K562 (cell line): Measurements from ENCODE around the gene SLC45A3. TPM values are rescaled to one million over a fixed set of nuclear protein-coding genes. Genes with fewer than 3 reads are reported as not detected.

Source experiments
- CSDE1 ChIP-seq, 2 experiments: fragments of 450-650 bp; IDR thresholded peaks; 2 replicates each; pipeline ENCODE4 v1.6.1; 2016; ENCODE audit warnings: mild to moderate bottlenecking in 1 of 2
- KDM1A ChIP-seq, 2 experiments: fragments of 450-650 bp; IDR thresholded peaks; 2 replicates each; pipeline ENCODE4 v1.6.1; 2016; ENCODE audit warnings: mild to moderate bottlenecking in 2 of 2
- LARP7 ChIP-seq: fragments of 450-650 bp; IDR thresholded peaks from 2 replicates; pipeline ENCODE4 v1.6.1; 2016
- NR3C1 ChIP-seq: sonication (generic); formaldehyde crosslinking; IDR thresholded peaks from 2 replicates; pipeline ENCODE4 v1.8.1; 2022; ENCODE audit warnings: missing genetic modification reagents
- PTBP1 ChIP-seq: fragments of 200-400 bp; formaldehyde crosslinking; IDR thresholded peaks from 2 replicates; pipeline ENCODE4 v1.6.1; 2017; ENCODE audit warnings: low read depth, low read length
- TARDBP ChIP-seq: fragments of 450-650 bp; IDR thresholded peaks from 2 replicates; pipeline ENCODE4 v1.6.1; 2016
- polyA plus RNA-seq, 8 experiments: library from polyadenylated mRNA; depleted of rRNA in 4 of 8; stranded (reverse) in 5 of 8; unstranded in 3 of 8; fragments of >200 nt; fragmentation: Nextera tagmentation in 2 of 8; fragmentation: Illumina TruSeq in 1 of 8; extraction: Ambion mirVana in 2 of 8; extraction: Trizol in 1 of 8; gene quantifications; 2 replicates each; pipeline versions ENCODE4 v1.2.1 to v1.2.3, GENCODE V29; 2011 to 2014; ENCODE audit warnings: inconsistent platforms in 1 of 8, missing spikeins in 1 of 8
- total RNA-seq, 7 experiments: library from RNA; depleted of rRNA in 6 of 7; stranded (reverse); fragments of >200 nt in 6 of 7; fragmentation: Illumina TruSeq in 2 of 7; extraction: Trizol in 2 of 7; gene quantifications; 2 replicates each; pipeline versions ENCODE4 v1.2.1 to v1.2.3, GENCODE V29; 2011 to 2021; ENCODE audit warnings: low replicate concordance in 1 of 7
- TF ChIP-seq, protein P1 (sequence below): fragments of 450-650 bp; IDR thresholded peaks from 2 replicates; pipeline ENCODE4 v1.6.1; 2016; ENCODE audit warnings: mild to moderate bottlenecking, moderate library complexity
- TF ChIP-seq, protein P2 (sequence below): fragments of 450-650 bp; IDR thresholded peaks from 2 replicates; pipeline ENCODE4 v1.6.1; 2016; ENCODE audit warnings: low read depth, mild to moderate bottlenecking, moderate library complexity

Gene SLC45A3
- total and polyA plus RNA-seq, 9 of the 15 experiments (the other 6 are each of a cell fraction or from before 2014, with no cell fraction given): 0.06 to 3.3 (median 1.3) TPM

DNA sequence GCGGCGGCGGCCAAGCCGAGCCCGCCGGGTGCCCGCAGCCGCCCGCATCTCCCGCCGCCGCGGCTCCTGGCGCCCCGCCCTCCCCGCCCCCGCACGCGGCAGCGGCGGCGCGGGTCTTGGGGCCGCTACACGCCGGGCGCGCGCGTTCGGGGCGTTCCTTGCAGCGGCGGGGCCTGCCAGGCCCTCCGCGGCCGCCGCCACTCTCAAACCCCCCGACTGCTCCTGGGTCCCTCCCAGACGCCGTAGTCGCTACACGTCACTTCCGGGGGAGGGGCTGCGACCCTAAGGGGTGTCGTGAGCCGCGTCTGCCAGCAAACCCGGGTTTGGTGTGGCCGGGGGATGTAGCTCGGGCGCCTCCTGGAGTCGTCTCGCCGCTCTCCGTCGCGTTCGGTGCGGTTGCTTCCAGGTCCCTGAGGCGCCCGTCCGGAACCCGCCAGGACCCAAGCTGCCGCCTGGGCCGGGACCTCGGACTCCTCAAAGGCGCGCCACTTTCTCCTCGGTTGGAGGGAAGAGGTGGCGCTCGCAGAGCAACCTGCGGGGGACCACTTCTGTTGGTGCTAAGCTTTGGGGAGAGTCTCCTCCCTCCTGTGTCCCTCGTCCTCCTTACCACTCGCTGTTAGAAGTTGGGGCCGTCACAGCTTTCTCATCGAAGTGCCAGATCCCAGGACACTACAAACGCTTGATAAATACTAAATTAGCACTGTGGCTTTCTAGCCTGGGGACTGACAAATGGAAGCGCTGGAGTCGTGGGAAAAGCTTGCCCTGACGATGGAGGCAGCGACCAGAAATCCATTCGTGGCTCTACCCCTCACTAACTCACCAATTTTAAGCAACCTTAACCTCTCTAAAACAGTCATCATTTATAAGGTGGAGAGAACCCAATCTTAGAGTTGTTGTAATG lies 48.3 kb downstream of the SLC45A3 start, which contains the start of gene ELK4 (continued):
- TF ChIP-seq, protein P1, sequence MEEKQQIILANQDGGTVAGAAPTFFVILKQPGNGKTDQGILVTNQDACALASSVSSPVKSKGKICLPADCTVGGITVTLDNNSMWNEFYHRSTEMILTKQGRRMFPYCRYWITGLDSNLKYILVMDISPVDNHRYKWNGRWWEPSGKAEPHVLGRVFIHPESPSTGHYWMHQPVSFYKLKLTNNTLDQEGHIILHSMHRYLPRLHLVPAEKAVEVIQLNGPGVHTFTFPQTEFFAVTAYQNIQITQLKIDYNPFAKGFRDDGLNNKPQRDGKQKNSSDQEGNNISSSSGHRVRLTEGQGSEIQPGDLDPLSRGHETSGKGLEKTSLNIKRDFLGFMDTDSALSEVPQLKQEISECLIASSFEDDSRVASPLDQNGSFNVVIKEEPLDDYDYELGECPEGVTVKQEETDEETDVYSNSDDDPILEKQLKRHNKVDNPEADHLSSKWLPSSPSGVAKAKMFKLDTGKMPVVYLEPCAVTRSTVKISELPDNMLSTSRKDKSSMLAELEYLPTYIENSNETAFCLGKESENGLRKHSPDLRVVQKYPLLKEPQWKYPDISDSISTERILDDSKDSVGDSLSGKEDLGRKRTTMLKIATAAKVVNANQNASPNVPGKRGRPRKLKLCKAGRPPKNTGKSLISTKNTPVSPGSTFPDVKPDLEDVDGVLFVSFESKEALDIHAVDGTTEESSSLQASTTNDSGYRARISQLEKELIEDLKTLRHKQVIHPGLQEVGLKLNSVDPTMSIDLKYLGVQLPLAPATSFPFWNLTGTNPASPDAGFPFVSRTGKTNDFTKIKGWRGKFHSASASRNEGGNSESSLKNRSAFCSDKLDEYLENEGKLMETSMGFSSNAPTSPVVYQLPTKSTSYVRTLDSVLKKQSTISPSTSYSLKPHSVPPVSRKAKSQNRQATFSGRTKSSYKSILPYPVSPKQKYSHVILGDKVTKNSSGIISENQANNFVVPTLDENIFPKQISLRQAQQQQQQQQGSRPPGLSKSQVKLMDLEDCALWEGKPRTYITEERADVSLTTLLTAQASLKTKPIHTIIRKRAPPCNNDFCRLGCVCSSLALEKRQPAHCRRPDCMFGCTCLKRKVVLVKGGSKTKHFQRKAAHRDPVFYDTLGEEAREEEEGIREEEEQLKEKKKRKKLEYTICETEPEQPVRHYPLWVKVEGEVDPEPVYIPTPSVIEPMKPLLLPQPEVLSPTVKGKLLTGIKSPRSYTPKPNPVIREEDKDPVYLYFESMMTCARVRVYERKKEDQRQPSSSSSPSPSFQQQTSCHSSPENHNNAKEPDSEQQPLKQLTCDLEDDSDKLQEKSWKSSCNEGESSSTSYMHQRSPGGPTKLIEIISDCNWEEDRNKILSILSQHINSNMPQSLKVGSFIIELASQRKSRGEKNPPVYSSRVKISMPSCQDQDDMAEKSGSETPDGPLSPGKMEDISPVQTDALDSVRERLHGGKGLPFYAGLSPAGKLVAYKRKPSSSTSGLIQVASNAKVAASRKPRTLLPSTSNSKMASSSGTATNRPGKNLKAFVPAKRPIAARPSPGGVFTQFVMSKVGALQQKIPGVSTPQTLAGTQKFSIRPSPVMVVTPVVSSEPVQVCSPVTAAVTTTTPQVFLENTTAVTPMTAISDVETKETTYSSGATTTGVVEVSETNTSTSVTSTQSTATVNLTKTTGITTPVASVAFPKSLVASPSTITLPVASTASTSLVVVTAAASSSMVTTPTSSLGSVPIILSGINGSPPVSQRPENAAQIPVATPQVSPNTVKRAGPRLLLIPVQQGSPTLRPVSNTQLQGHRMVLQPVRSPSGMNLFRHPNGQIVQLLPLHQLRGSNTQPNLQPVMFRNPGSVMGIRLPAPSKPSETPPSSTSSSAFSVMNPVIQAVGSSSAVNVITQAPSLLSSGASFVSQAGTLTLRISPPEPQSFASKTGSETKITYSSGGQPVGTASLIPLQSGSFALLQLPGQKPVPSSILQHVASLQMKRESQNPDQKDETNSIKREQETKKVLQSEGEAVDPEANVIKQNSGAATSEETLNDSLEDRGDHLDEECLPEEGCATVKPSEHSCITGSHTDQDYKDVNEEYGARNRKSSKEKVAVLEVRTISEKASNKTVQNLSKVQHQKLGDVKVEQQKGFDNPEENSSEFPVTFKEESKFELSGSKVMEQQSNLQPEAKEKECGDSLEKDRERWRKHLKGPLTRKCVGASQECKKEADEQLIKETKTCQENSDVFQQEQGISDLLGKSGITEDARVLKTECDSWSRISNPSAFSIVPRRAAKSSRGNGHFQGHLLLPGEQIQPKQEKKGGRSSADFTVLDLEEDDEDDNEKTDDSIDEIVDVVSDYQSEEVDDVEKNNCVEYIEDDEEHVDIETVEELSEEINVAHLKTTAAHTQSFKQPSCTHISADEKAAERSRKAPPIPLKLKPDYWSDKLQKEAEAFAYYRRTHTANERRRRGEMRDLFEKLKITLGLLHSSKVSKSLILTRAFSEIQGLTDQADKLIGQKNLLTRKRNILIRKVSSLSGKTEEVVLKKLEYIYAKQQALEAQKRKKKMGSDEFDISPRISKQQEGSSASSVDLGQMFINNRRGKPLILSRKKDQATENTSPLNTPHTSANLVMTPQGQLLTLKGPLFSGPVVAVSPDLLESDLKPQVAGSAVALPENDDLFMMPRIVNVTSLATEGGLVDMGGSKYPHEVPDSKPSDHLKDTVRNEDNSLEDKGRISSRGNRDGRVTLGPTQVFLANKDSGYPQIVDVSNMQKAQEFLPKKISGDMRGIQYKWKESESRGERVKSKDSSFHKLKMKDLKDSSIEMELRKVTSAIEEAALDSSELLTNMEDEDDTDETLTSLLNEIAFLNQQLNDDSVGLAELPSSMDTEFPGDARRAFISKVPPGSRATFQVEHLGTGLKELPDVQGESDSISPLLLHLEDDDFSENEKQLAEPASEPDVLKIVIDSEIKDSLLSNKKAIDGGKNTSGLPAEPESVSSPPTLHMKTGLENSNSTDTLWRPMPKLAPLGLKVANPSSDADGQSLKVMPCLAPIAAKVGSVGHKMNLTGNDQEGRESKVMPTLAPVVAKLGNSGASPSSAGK: no peak
- TF ChIP-seq NR3C1 (no peak), LARP7 (no peak), PTBP1 (no peak), TARDBP (peak; percentile 28), CSDE1 (IDR thresholded peaks at IDR 0.05) (no peak), KDM1A (IDR thresholded peaks at IDR 0.05) (no peak)
- TF ChIP-seq, protein P2, sequence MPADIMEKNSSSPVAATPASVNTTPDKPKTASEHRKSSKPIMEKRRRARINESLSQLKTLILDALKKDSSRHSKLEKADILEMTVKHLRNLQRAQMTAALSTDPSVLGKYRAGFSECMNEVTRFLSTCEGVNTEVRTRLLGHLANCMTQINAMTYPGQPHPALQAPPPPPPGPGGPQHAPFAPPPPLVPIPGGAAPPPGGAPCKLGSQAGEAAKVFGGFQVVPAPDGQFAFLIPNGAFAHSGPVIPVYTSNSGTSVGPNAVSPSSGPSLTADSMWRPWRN: no peak
